HepG2 (cell line): ENCODE results near the gene ZDHHC3.

ENCODE experiments used
- CREB1 ChIP-seq, 2 experiments: fragments of 450-650 bp in 1 of 2; IDR thresholded peaks; 2 replicates each; pipeline ENCODE4 v1.6.1; 2016 to 2017; ENCODE audit warnings: control low read depth in 1 of 2, mild to moderate bottlenecking in 1 of 2, missing compliant biosample characterization in 1 of 2, missing genetic modification characterization in 1 of 2
- MTF1 ChIP-seq: sonication (generic); formaldehyde crosslinking; IDR thresholded peaks from 2 replicates; pipeline ENCODE4 v1.5.0; 2020; ENCODE audit warnings: missing genetic modification reagents
- PHB2 ChIP-seq: fragments of 450-650 bp; IDR thresholded peaks from 2 replicates; pipeline ENCODE4 v1.6.1; 2018; ENCODE audit not compliant: partially characterized antibody
- SIN3A ChIP-seq: IDR thresholded peaks from 2 replicates; pipeline ENCODE4 v1.6.1; 2011; ENCODE audit warnings: low read depth, mild to moderate bottlenecking, control low read depth, low read length, borderline replicate concordance
- TBL1XR1 ChIP-seq: fragments of 150-350 bp; IDR thresholded peaks from 2 replicates; pipeline ENCODE4 v1.6.1; 2014; ENCODE audit warnings: borderline replicate concordance, low read length; ENCODE audit not compliant: partially characterized antibody
- ZFP36 ChIP-seq: fragments of 150-350 bp; IDR thresholded peaks from 2 replicates; pipeline ENCODE4 v1.6.1; 2018; ENCODE audit warnings: borderline replicate concordance, low read length, low read depth; ENCODE audit not compliant: partially characterized antibody
- ZNF138 ChIP-seq: sonication (generic); formaldehyde crosslinking; IDR thresholded peaks from 2 replicates; pipeline ENCODE4 v1.5.0; 2020; ENCODE audit warnings: mild to moderate bottlenecking, low read depth, missing genetic modification reagents
- ZNF335 ChIP-seq: sonication (generic); formaldehyde crosslinking; IDR thresholded peaks from 2 replicates; pipeline ENCODE4 v1.4.0; 2020; ENCODE audit warnings: missing genetic modification reagents
- ZNF589 ChIP-seq: sonication (generic); formaldehyde crosslinking; conservative IDR thresholded peaks from 2 replicates; pipeline ENCODE4 v1.8.0; 2022; ENCODE audit warnings: mild to moderate bottlenecking, moderate library complexity, missing genetic modification reagents
- TF ChIP-seq, protein P1 (sequence below): IDR thresholded peaks from 2 replicates; pipeline ENCODE4 v1.6.1; 2016; ENCODE audit warnings: control low read depth
- TF ChIP-seq, protein P2 (sequence below): sonication (generic); formaldehyde crosslinking; conservative IDR thresholded peaks from 2 replicates; pipeline ENCODE4 v1.4.0; 2020; ENCODE audit warnings: missing genetic modification reagents
- TF ChIP-seq, protein P3 (sequence below): sonication (generic); formaldehyde crosslinking; IDR thresholded peaks from 2 replicates; pipeline ENCODE4 v1.5.0; 2020; ENCODE audit warnings: mild to moderate bottlenecking, missing genetic modification reagents, moderate library complexity

DNA sequence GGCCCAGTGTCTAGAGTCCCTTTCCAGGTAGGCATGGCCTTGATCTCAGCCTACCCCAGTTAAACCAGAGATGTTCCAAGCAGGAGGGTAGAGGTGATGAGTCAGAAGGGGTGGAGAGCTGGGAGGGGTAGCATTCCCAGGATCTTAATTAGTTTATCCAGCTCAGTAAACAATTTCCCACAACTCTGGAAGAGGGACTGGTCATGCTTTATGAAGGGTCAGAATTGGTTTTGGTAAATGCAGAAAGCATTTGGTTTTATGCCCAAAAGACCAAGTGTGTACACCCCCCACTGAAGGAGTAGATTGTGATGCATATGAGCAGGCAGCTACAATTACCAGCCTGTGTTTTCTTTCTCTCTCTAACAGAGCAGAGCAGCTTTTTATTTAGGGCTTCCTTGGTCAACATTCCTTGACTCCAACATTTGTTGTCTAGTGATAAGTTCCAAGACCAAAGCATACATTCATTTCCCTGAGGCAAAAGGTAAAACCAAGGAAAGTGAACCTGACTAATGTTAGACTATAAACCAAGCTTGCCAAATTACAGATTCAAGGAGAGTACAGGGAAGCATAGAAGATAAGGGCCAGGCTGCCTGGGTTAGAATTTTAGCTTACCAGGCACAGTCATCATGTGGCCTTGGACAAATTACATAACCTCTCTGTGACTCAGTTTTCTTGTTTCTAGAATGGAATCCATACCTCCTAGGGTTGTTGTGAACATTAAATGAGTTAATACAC lies 17.7 kb upstream of the ZDHHC3 start:
- TF ChIP-seq ZNF138 (CRISPR knock-in tag) (no peak), ZFP36 (no peak), PHB2 (no peak), ZNF335 (CRISPR knock-in tag) (no peak), SIN3A (no peak), TBL1XR1 (no peak), MTF1 (CRISPR knock-in tag) (no peak), CREB1 (IDR thresholded peaks at IDR 0.05) (no peak), CREB1 (CRISPR knock-in tag; IDR thresholded peaks at IDR 0.05) (no peak), ZNF589 (CRISPR knock-in tag) (no peak)
- TF ChIP-seq, protein P1, sequence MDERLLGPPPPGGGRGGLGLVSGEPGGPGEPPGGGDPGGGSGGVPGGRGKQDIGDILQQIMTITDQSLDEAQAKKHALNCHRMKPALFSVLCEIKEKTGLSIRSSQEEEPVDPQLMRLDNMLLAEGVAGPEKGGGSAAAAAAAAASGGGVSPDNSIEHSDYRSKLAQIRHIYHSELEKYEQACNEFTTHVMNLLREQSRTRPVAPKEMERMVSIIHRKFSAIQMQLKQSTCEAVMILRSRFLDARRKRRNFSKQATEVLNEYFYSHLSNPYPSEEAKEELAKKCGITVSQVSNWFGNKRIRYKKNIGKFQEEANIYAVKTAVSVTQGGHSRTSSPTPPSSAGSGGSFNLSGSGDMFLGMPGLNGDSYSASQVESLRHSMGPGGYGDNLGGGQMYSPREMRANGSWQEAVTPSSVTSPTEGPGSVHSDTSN (CRISPR knock-in tag), result no peak
- TF ChIP-seq, protein P2, sequence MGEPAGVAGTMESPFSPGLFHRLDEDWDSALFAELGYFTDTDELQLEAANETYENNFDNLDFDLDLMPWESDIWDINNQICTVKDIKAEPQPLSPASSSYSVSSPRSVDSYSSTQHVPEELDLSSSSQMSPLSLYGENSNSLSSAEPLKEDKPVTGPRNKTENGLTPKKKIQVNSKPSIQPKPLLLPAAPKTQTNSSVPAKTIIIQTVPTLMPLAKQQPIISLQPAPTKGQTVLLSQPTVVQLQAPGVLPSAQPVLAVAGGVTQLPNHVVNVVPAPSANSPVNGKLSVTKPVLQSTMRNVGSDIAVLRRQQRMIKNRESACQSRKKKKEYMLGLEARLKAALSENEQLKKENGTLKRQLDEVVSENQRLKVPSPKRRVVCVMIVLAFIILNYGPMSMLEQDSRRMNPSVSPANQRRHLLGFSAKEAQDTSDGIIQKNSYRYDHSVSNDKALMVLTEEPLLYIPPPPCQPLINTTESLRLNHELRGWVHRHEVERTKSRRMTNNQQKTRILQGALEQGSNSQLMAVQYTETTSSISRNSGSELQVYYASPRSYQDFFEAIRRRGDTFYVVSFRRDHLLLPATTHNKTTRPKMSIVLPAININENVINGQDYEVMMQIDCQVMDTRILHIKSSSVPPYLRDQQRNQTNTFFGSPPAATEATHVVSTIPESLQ (CRISPR knock-in tag), result no peak
- TF ChIP-seq, protein P3, sequence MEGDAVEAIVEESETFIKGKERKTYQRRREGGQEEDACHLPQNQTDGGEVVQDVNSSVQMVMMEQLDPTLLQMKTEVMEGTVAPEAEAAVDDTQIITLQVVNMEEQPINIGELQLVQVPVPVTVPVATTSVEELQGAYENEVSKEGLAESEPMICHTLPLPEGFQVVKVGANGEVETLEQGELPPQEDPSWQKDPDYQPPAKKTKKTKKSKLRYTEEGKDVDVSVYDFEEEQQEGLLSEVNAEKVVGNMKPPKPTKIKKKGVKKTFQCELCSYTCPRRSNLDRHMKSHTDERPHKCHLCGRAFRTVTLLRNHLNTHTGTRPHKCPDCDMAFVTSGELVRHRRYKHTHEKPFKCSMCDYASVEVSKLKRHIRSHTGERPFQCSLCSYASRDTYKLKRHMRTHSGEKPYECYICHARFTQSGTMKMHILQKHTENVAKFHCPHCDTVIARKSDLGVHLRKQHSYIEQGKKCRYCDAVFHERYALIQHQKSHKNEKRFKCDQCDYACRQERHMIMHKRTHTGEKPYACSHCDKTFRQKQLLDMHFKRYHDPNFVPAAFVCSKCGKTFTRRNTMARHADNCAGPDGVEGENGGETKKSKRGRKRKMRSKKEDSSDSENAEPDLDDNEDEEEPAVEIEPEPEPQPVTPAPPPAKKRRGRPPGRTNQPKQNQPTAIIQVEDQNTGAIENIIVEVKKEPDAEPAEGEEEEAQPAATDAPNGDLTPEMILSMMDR (CRISPR knock-in tag), result no peak
